ENCODE data around the gene ADAMTSL5.
A peak's percentile ranks its signal among the peaks of the same experiment; 100 is the strongest.

ADAMTSL5 gene

GRCh38 chr19:1495799-1496713, 16.8 kb downstream of the ADAMTSL5 start:
- peak; percentile 72 for DNase-seq (ENCODE audit: low read depth, low spot score)

- no peak for DNase-seq (ENCODE audit: low read depth, low spot score)
These were observed 17.6 kb downstream of the ADAMTSL5 start for GRCh38 chr19:1495051-1495798.

- DNase-seq (ENCODE audit: low read depth, low spot score) = no peak
These were observed 18.6 kb downstream of the ADAMTSL5 start for GRCh38 chr19:1494115-1494815.

GRCh38 chr19:1492474-1493006, 20.3 kb downstream of the ADAMTSL5 start:
- no peak for DNase-seq (ENCODE audit: low read depth, low spot score)

DNA sequence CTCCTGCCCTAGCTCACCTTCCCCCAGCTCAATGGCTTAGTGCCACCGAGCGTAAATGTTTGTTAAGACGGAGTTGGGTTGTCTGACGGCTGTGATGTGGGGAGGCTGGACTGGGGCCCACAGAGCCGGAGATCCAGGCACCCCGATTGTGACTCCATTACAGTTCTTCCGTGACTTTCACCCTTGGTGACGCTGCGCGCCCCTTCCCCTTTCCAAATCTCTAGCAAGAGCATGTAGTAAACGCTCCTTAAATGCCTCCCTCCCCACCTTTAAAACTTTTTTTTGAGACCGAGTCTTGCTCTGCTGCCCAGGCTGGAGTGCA, 21.0 kb downstream of the ADAMTSL5 start:
- DNase-seq (ENCODE audit: low read depth, low spot score) = no peak

GRCh38 chr19:1491114-1491848, 21.5 kb downstream of the ADAMTSL5 start, which contains the start of gene REEP6:
REEP6 (plus strand) TSS chr19:1491181; CDS start chr19:1491270, 89 bp downstream.
- no peak for DNase-seq (ENCODE audit: low read depth, low spot score)

DNA sequence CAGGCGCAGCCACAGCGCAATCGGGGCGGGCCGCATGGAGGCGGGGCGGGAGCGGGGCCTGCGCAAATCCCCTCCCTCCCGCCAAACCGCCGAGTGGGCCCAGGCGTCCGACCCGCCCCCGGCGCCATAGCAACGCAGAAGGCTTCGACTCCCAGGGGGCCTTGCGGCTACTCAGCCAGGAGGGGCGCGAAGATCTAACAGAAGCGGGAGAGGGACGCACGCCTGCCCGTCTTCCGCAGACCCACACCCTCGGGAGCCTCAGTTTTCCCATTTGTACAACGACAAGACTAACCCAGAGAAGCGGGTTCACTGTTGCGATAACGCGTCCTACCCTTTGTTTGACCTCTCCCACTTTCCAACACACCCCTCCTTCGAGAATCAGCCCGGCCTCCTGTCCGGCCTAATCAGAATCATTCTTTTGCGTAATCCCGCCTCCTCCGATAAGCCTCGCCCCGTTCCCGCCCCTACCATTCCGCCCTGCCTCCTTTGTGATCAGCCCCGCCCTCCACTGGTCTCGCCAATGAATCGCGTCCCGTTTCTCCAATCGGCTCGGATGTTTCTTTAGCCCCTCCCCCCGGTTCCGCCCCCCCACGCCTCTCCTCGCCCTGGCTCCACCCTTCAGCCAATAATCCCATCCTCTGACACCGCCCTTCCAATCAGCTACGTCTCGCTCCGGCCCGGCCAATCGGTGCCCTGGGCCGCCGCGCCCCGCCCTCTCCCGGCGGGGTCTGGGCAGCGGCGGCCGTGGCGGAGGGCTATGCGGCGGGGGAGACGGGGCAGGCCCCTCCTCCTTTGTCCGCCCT, 22.3 kb downstream of the ADAMTSL5 start, which contains the start of gene PCSK4:
Gene PCSK4, minus strand, starts transcription at position 40 of the 803 bp plus-strand sequence. Its CDS starts 4 bp downstream, at position 36.
- DNase-seq (ENCODE audit: low read depth, low spot score) = peak; percentile 99

- no peak for DNase-seq (ENCODE audit: low read depth, low spot score)
These were observed 23.1 kb downstream of the ADAMTSL5 start for GRCh38 chr19:1489463-1490310.

DNA sequence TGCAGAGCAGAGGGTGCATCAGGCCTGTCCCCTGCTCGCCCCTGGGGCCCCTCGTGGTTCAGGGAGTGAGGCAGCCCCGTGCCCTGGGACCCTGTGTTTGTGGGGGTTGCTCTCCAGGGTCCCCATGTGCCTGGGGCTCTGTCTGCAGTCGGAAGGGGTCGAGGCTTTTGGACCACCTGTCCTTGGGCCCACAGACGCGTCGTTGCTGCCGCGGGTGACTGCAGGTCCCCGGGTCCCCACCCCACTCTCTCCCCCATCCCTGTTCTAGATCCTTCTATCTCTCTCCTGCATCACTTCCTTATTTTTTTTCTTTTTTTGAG, 24.6 kb downstream of the ADAMTSL5 start:
- DNase-seq (ENCODE audit: low read depth, low spot score) = no peak

- DNase-seq (ENCODE audit: low read depth, low spot score) = no peak
These were observed 25.1 kb downstream of the ADAMTSL5 start for GRCh38 chr19:1487576-1488281.

DNA sequence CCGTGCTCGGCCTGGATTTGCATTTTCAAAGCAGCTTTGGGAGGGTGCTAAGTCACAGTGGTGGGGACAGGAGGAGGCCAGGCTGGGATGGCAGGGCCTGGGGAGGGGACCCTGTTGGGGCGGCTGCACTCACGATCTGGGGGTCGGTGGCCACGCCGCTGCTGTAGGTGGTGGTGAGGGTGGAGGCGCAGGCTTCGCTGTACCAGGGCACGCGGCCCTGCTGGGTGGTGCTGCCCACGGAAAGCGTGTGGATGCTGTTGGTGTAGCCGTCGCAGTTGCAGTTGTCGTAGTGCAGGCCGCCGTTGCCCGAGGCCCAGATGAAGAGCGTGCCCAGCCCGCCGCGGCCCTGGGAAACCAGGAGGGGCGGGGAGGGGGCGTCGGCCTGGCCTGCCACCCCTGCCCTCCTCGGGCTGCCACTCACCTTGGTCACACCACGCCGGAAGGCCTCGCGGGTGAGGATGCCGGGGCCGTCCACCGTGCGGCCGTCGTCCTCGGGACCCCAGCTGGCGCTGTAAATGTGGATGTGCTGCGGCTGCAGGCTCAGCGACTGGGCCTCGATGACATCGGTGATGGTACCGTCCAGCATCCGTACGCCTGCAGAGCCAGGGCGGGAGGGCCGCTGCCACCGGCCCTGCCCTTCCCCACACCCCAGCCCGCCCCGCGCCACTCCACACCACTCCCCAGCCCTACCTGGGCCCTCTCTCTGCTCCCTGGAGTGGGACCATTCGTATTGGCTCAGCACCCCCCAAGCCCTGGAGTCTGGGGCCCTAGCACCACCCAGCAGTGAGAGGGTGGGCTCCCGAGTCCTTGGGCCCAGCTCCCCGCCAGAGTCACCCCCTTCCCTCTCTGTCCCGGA, 25.9 kb downstream of the ADAMTSL5 start:
- no peak for DNase-seq (ENCODE audit: low read depth, low spot score)

DNA sequence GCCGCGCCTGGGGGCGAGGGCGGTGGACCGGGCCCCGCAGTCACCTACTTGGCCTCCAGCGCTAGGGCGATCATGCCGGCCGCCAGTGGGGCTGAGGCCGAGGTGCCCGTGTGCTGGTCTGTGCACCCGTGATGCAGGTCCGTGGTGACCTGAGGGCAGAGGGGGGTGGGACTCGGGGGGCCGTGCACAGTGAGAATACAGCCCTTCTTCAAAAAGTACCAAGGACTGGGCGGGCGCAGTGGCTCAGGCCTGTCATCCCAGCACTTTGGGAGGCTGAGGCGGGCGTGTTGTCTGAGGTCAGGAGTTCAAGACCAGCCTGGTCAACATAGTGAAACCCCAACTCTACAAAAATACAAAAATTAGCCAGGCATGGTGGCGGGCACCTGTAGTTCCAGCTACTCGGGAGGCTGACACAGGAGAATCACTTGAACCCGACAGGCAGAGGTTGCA, 28.8 kb downstream of the ADAMTSL5 start:
- no peak for DNase-seq (ENCODE audit: low read depth, low spot score)

DNA sequence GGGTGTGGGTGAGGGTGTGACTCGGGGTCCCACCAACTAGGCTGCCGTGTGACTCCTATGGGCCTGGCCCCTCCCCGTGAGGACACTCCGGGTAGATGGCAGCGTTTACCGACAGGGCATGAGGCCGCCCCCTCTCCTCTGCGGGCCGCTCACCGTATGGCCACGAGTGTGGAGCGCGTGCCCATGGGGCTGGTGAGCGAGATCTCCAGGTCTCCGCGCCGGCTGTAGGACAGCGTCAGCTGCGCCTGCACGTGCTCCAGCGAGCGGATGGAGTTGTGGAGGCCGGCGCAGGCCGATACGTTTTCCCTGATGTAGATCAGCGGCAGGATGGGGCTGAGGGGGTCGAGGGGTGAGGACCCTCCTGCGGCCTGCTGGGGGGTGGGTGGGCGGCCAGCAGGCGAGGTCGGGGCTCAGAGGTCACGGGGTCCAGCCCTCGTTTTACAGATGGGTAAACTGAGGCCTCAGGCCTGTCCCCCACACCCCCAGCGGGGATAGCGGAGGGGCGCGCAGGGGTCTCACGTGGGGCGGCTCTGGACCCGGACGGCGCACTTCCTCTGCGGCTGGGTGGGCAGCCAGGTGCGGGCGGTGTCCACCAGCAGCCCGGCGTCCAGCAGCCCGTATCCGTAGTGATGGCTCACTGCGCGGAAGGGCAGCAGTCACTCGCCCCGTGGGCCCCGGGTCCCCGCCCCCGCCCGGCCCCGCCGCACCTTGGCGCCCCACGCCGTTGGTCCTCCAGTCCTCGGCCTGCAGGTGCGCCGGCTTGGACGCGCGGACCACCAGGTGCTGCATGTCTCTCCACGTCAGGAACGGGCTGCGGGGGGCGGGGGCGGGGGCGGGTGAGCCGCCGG, 29.5 kb downstream of the ADAMTSL5 start:
- no peak for DNase-seq (ENCODE audit: low read depth, low spot score)

GRCh38 chr19:1482361-1483130, 30.3 kb downstream of the ADAMTSL5 start:
- DNase-seq (ENCODE audit: low read depth, low spot score) = no peak

GRCh38 chr19:1481893-1482360, 30.9 kb downstream of the ADAMTSL5 start:
- DNase-seq (ENCODE audit: low read depth, low spot score) = no peak
